Esophagus (tissue), 2 donors: ENCODE results near the gene ATF2. TPM values are rescaled to one million over a fixed set of nuclear protein-coding genes. Genes with fewer than 3 reads are reported as not detected.

Experiments
- H3K27ac ChIP-seq, 2 donors: one replicate each; pipeline ENCODE4 v1.5.1; 2013; ENCODE audit warnings: low read depth in 2 of 2, mild to moderate bottlenecking in 2 of 2, inconsistent platforms in 1 of 2, low read length in 1 of 2, moderate library complexity in 1 of 2
- H3K27me3 ChIP-seq, 2 donors: one replicate each; pipeline ENCODE4 v1.6.1; 2013; ENCODE audit warnings: low read length in 2 of 2, control low read depth in 1 of 2, mild to moderate bottlenecking in 1 of 2; ENCODE audit not compliant: insufficient read depth in 2 of 2, control insufficient read depth in 1 of 2
- H3K36me3 ChIP-seq, 2 donors: one replicate each; pipeline ENCODE4 v1.6.1; 2013; ENCODE audit warnings: low read length in 1 of 2; ENCODE audit not compliant: control insufficient read depth in 2 of 2, insufficient read depth in 2 of 2
- H3K4me1 ChIP-seq, 2 donors: one replicate each; pipeline ENCODE4 v1.6.1; 2013; ENCODE audit warnings: low read length in 1 of 2; ENCODE audit not compliant: control insufficient read depth in 2 of 2, insufficient read depth in 2 of 2
- H3K4me3 ChIP-seq, 2 donors: one replicate each; pipeline ENCODE4 v1.5.1; 2013; ENCODE audit warnings: low read length in 2 of 2, mild to moderate bottlenecking in 2 of 2, low read depth in 1 of 2, moderate library complexity in 1 of 2
- H3K9me3 ChIP-seq, 2 donors: one replicate each; pipeline ENCODE4 v1.6.1; 2013; ENCODE audit warnings: mild to moderate bottlenecking in 2 of 2, low read depth in 1 of 2, low read length in 1 of 2, moderate library complexity in 1 of 2; ENCODE audit not compliant: control insufficient read depth in 2 of 2, insufficient read depth in 1 of 2
- WGBS, 2 donors: extraction: QIAGEN DNeasy Blood & Tissue Kit; methylation state at CpG; one replicate each; pipeline ENCODE4 v1.1.7; 2013; 5-methylcytosine and 5-hydroxymethylcytosine counted together
- polyA plus RNA-seq, 2 donors: library from polyadenylated mRNA; stranded (reverse); fragments of 200-250 nt; gene quantifications; one replicate each; pipeline ENCODE4 v1.2.3, GENCODE V29; 2013
- donor health status: healthy with polysubstance abuse.
- donor health status: Bipolar disorder and iron deficiency.

The ATF2 gene
- polyA plus RNA-seq, 2 donors, result 6.8 to 8.1 TPM

- Histone ChIP-seq H3K4me3 (no peak overlapping the region), H3K27me3 (no peaks in the 10 kb centered on the region), H3K9me3 (no peaks in the 10 kb centered on the region), H3K4me1 (no peaks in the 10 kb centered on the region), H3K36me3 (no peaks in the 10 kb centered on the region), H3K27ac (no peak overlapping the region)
- 77 to 80% methylated on average over 3 of the region's 3 CpGs for WGBS, 2 donors
Measured at GRCh38 chr2:175022923-175023322, 145.1 kb downstream of the ATF2 start.

Other genes starting within 250 kb of the ATF2 start
- gene CHN1, start 162.8 kb downstream of the ATF2 start, polyA plus RNA-seq, result 1 to 10 TPM; 1.1 to 3.2 TPM
- 100 to 1,000 TPM; 148 to 432 TPM for gene ATP5MC3, start 13.5 kb upstream of the ATF2 start, polyA plus RNA-seq